ENCODE results near the gene RBM17. TPM values are rescaled to one million over a fixed set of nuclear protein-coding genes. Genes with fewer than 3 reads are reported as not detected.

Gene RBM17
- total RNA-seq, 2 experiments from 2014 or later = 213 to 217 TPM

GRCh38 chr10:6080417-6080973 lies 8.3 kb upstream of the RBM17 start:
- H3K4me1 Mint-ChIP-seq (ENCODE audit: low read depth) = peaks cover 48% of the 10 kb centered on the region
- H3K36me3 Mint-ChIP-seq (ENCODE audit: low read depth) = peaks cover 14% of the 10 kb centered on the region
- no peak overlapping the region for H3K4me3 Mint-ChIP-seq
- CTCF ChIA-PET = interaction anchor here (0.9 to 8.8 kb wide), 4 partner anchors 9 to 66 kb away, joined by 3 to 370 read pairs (median 10); no protein-coding TSS in a partner anchor
- ATAC-seq (no peak), DNase-seq (no peak)
- H3K9me3 Mint-ChIP-seq (ENCODE audit: insufficient read depth) = peaks cover 3% of the 10 kb centered on the region
- POLR2A ChIA-PET = interaction anchor here (1.9 to 2.8 kb wide), 2 partner anchors 9 to 23 kb away, joined by 12 to 15 read pairs; no protein-coding TSS in a partner anchor
- no peak overlapping the region for H3K27ac Mint-ChIP-seq
- no peaks in the 10 kb centered on the region for H3K27me3 Mint-ChIP-seq (ENCODE audit: low read depth)

GRCh38 chr10:6082496-6083395 lies 6.1 kb upstream of the RBM17 start:
- H3K27ac Mint-ChIP-seq = peak overlapping the region; percentile 86
- H3K4me3 Mint-ChIP-seq = peak overlapping the region; percentile 64
- H3K9me3 Mint-ChIP-seq (ENCODE audit: insufficient read depth) = peaks cover 3% of the 10 kb centered on the region
- peaks cover 69% of the 10 kb centered on the region for H3K4me1 Mint-ChIP-seq (ENCODE audit: low read depth)
- no peak for ATAC-seq
- DNase-seq = no peak
- H3K27me3 Mint-ChIP-seq (ENCODE audit: low read depth) = no peaks in the 10 kb centered on the region
- POLR2A ChIA-PET = interaction anchor here (1.4 to 6.3 kb wide), 6 partner anchors 13 to 106 kb away, joined by 5 to 158 read pairs (median 14); no protein-coding TSS in a partner anchor
- CTCF ChIA-PET = interaction anchor here (0.7 to 8.8 kb wide), 11 partner anchors 11 to 319 kb away, joined by 3 to 370 read pairs (median 10); partner anchors contain the start of gene IL2RA
- H3K36me3 Mint-ChIP-seq (ENCODE audit: low read depth) = peaks cover 17% of the 10 kb centered on the region

- ChIA-PET POLR2A (interaction anchor here (0.7 to 6.3 kb wide), 8 partner anchors 14 to 497 kb away, joined by 3 to 158 read pairs (median 12); no protein-coding TSS in a partner anchor), CTCF (interaction anchor here (0.7 to 8.8 kb wide), 19 partner anchors 9 to 319 kb away, joined by 3 to 370 read pairs (median 4); partner anchors contain the start of genes IL15RA and IL2RA)
- Mint-ChIP-seq H3K4me3 (peak overlapping the region; percentile 64), H3K27me3 (ENCODE audit: low read depth) (no peaks in the 10 kb centered on the region), H3K27ac (peak overlapping the region; percentile 86), H3K9me3 (ENCODE audit: insufficient read depth) (peaks cover 3% of the 10 kb centered on the region), H3K36me3 (ENCODE audit: low read depth) (peaks cover 17% of the 10 kb centered on the region), H3K4me1 (ENCODE audit: low read depth) (peaks cover 78% of the 10 kb centered on the region)
- ATAC-seq (peak; percentile 67), DNase-seq (peak; percentile 74)
Observed at GRCh38 chr10:6083523-6084475, 5.0 kb upstream of the RBM17 start.

GRCh38 chr10:6086375-6087233 lies 2.2 kb upstream of the RBM17 start:
- Mint-ChIP-seq H3K9me3 (ENCODE audit: insufficient read depth) (peaks cover 3% of the 10 kb centered on the region), H3K36me3 (ENCODE audit: low read depth) (peaks cover 32% of the 10 kb centered on the region), H3K4me3 (peak overlapping the region; percentile 66), H3K27me3 (ENCODE audit: low read depth) (no peaks in the 10 kb centered on the region), H3K4me1 (ENCODE audit: low read depth) (peaks cover 83% of the 10 kb centered on the region), H3K27ac (peak overlapping the region; percentile 89)
- peak; percentile 68 for ATAC-seq
- ChIA-PET POLR2A (interaction anchor here (0.7 to 6.3 kb wide), 9 partner anchors 17 to 110 kb away, joined by 3 to 158 read pairs (median 8); partner anchors contain the start of genes IL15RA and IL2RA), CTCF (interaction anchor here (0.7 to 8.8 kb wide), 42 partner anchors 8 to 594 kb away, joined by 3 to 370 read pairs (median 6); partner anchors contain the start of genes ANKRD16, FBH1, IL15RA and IL2RA)
- DNase-seq = peak; percentile 93

- peaks cover 41% of the 10 kb centered on the region for H3K36me3 Mint-ChIP-seq (ENCODE audit: low read depth)
- H3K4me1 Mint-ChIP-seq (ENCODE audit: low read depth) = peaks cover 80% of the 10 kb centered on the region
- ATAC-seq (peak; percentile 25), DNase-seq (peak; percentile 48)
- CTCF ChIA-PET = interaction anchor here (0.6 to 4.1 kb wide), 23 partner anchors 17 to 316 kb away, joined by 3 to 30 read pairs (median 4); partner anchors contain the start of genes IL2RA and PFKFB3
- peak overlapping the region; percentile 88 for H3K27ac Mint-ChIP-seq
- peak overlapping the region; percentile 98 for H3K4me3 Mint-ChIP-seq
- H3K9me3 Mint-ChIP-seq (ENCODE audit: insufficient read depth) = no peaks in the 10 kb centered on the region
- POLR2A ChIA-PET = interaction anchor here (0.7 to 2.5 kb wide), 15 partner anchors 16 to 493 kb away, joined by 3 to 16 read pairs (median 4); partner anchors contain the start of genes GDI2 and IL2RA
- no peaks in the 10 kb centered on the region for H3K27me3 Mint-ChIP-seq (ENCODE audit: low read depth)
Observed at GRCh38 chr10:6089334-6090219, 743 bp downstream of the RBM17 start.

- peaks cover 50% of the 10 kb centered on the region for H3K36me3 Mint-ChIP-seq (ENCODE audit: low read depth)
- DNase-seq = peak; percentile 63
- CTCF ChIA-PET = interaction anchor here (1.0 to 4.1 kb wide), 14 partner anchors 15 to 318 kb away, joined by 3 to 30 read pairs (median 6); partner anchors contain the start of genes IL2RA and PFKFB3
- peak overlapping the region; percentile 64 for H3K27ac Mint-ChIP-seq
- peaks cover 83% of the 10 kb centered on the region for H3K4me1 Mint-ChIP-seq (ENCODE audit: low read depth)
- POLR2A ChIA-PET = interaction anchor here (0.6 to 2.5 kb wide), 5 partner anchors 23 to 115 kb away, joined by 3 to 16 read pairs (median 8); partner anchors contain the start of genes IL2RA and PFKFB3
- H3K27me3 Mint-ChIP-seq (ENCODE audit: low read depth) = no peaks in the 10 kb centered on the region
- H3K9me3 Mint-ChIP-seq (ENCODE audit: insufficient read depth) = no peaks in the 10 kb centered on the region
- H3K4me3 Mint-ChIP-seq = peak overlapping the region; percentile 68
- peak; percentile 25 for ATAC-seq
Observed at GRCh38 chr10:6091630-6092029, 2.8 kb downstream of the RBM17 start.

GRCh38 chr10:6092731-6093130 lies 3.9 kb downstream of the RBM17 start:
- CTCF ChIA-PET = interaction anchor here (0.7 to 4.1 kb wide), 12 partner anchors 9 to 648 kb away, joined by 3 to 30 read pairs (median 5); partner anchors contain the start of gene PFKFB3
- POLR2A ChIA-PET = no interaction called here
- ATAC-seq (no peak), DNase-seq (no peak)
- Mint-ChIP-seq H3K4me3 (no peak overlapping the region), H3K27me3 (ENCODE audit: low read depth) (no peaks in the 10 kb centered on the region), H3K36me3 (ENCODE audit: low read depth) (peaks cover 55% of the 10 kb centered on the region), H3K27ac (no peak overlapping the region), H3K9me3 (ENCODE audit: insufficient read depth) (no peaks in the 10 kb centered on the region), H3K4me1 (ENCODE audit: low read depth) (peaks cover 72% of the 10 kb centered on the region)

GRCh38 chr10:6095810-6096570 lies 7.2 kb downstream of the RBM17 start:
- Mint-ChIP-seq H3K27ac (no peak overlapping the region), H3K36me3 (ENCODE audit: low read depth) (peaks cover 67% of the 10 kb centered on the region), H3K9me3 (ENCODE audit: insufficient read depth) (no peaks in the 10 kb centered on the region), H3K4me1 (ENCODE audit: low read depth) (peaks cover 59% of the 10 kb centered on the region), H3K27me3 (ENCODE audit: low read depth) (no peaks in the 10 kb centered on the region), H3K4me3 (no peak overlapping the region)
- DNase-seq = no peak
- ATAC-seq = no peak
- CTCF ChIA-PET = interaction anchor here (0.7 to 1.8 kb wide), 8 partner anchors 9 to 306 kb away, joined by 3 to 7 read pairs (median 3); no protein-coding TSS in a partner anchor
- POLR2A ChIA-PET = interaction anchor here (0.6 to 0.7 kb wide), 3 partner anchors 55 to 309 kb away, joined by 3 read pairs; no protein-coding TSS in a partner anchor

Data from activated CD8-positive, alpha-beta T cell treated with anti-CD3 and anti-CD28 coated beads, Interleukin-2, amount 10 ng/mL, durations not matched to agents 7 days and 5 days (primary cell).